Measurements from ENCODE around the gene FASLG.
A peak's percentile ranks its signal among the peaks of the same experiment; 100 is the strongest.
"Not testable (repeated sequence)": the region's sequence is repeated elsewhere in the genome, so short reads cannot be mapped to it uniquely, and the experiment has no call there.

The FASLG gene

DNA sequence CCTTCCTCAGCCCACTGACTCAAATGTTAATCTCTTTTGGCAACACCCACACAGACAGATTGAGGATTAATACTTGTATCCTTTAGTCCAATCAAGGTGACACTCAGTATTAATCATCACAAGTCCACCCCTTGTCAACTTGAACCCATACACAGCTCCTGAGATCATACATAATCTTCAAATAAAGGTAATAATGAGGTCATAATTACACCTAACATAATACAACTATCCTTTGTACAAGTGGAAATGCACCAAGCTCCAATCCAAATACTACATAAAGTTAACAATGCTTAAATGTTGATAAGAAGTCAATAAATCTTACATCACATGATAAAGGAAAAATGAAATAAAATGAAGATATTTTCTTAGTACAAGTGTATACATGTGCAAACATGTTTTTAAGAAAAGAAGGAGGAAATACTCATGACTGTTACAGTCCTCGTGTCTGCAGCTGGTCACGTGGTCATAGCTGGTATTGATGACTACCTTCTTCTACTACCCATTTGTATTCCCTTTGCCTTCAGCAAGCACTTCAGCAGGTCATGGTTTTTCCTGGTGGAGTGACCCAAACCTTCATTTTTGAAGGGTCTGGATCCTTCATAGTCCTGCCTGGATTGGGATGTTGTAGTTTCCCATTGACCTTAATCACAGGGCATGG is 29.7 kb downstream of the FASLG start:
- not testable (repeated sequence) for H3K27me3 Mint-ChIP-seq, H3K4me3 Mint-ChIP-seq, H3K4me1 Mint-ChIP-seq, H3K36me3 Mint-ChIP-seq, H3K9me3 Mint-ChIP-seq, H3K27ac Mint-ChIP-seq

DNA sequence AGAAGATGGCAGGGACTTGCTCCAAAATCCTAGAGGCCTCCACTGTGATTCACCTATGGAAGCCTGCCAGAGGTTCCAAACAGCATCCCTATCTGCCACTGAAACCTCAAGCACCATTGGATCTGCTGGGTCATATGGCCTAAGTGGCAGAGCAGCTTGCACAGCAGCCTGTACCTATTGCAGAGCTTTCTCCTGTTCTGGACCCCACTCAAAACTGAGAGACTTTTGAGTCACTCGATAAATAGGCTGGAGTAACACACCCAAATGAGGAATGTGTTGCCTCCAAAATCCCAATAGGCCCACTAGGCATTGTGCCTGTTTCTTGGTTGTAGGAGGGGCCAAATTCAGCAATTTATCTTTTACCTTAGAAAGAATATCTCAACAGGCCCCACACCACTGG is 32.0 kb downstream of the FASLG start:
- not testable (repeated sequence) for H3K4me3 Mint-ChIP-seq, H3K36me3 Mint-ChIP-seq, H3K4me1 Mint-ChIP-seq, H3K27me3 Mint-ChIP-seq, H3K27ac Mint-ChIP-seq, H3K9me3 Mint-ChIP-seq

DNA sequence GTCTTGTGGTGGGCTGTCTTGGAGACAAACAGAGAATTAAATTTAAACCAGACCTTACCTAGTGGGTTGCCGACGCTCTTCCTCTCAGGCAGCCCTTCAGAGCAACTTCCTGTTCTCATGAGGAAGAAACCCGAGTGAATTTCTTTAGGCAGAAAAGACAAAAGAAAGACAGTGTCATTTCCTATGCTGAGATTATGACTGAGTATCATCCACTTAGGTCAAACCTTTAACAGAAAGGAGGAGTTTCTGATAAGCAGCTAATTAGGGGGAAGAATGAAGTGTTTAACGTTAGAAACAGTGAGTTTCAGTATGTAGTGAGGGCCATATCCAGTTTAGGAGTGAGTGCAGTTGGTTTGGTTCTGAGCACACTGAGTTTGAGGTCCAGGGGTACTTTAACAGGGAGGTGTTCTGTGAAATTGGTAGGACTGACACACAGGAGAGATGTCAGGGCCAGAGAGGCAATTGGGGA is 38.7 kb downstream of the FASLG start:
- Mint-ChIP-seq H3K4me3 (peak overlapping the region; percentile 78), H3K4me1 (no peaks in the 10 kb centered on the region), H3K27ac (peak overlapping the region; percentile 97), H3K36me3 (no peaks in the 10 kb centered on the region), H3K27me3 (no peaks in the 10 kb centered on the region), H3K9me3 (no peaks in the 10 kb centered on the region)

DNA sequence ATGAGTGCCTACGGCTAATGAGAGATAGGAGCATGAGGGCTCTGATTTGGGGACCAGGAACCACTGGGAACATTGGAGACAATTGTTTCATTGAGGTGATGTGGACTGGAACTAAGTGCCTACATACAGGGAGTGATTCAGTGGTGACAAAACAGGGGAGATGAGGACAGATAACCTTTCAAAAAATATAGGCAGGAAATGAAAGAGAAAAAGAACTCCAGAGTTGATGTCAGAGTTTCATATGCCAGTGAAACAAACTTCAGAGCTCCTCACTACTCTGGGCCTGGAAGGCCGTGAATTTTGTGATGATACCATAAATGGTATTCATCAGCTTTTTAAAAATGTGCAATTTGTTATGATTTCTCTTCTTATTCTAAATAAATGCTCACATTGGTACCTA is 39.3 kb downstream of the FASLG start:
- H3K4me3 Mint-ChIP-seq: peak overlapping the region; percentile 78
- H3K27ac Mint-ChIP-seq: peak overlapping the region; percentile 97
- H3K27me3 Mint-ChIP-seq: no peaks in the 10 kb centered on the region
- H3K9me3 Mint-ChIP-seq: no peaks in the 10 kb centered on the region
- H3K36me3 Mint-ChIP-seq: no peaks in the 10 kb centered on the region
- H3K4me1 Mint-ChIP-seq: no peaks in the 10 kb centered on the region

DNA sequence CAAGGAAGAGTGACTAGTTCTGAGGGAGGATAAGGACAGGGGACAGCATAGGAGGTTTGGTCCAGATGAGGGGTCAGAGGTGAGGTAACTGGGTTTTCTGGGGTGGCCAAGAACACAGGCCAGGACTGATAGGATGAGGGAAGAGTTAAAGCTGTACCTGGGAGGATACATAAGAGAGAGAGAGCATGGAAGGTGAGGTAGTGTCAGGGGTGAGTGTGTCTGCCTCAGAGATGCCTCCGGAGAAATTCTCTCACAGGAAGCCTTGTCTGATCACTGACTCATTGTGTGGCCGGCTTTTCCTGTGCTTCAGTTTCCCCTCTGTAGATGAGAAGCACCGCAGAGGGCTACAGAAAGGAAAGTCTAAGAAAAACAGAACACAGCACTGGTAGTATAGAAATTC is 40.2 kb downstream of the FASLG start:
- H3K9me3 Mint-ChIP-seq: no peaks in the 10 kb centered on the region
- H3K36me3 Mint-ChIP-seq: no peaks in the 10 kb centered on the region
- no peaks in the 10 kb centered on the region for H3K4me1 Mint-ChIP-seq
- peak overlapping the region; percentile 78 for H3K4me3 Mint-ChIP-seq
- H3K27ac Mint-ChIP-seq: peak overlapping the region; percentile 88
- H3K27me3 Mint-ChIP-seq: no peaks in the 10 kb centered on the region

DNA sequence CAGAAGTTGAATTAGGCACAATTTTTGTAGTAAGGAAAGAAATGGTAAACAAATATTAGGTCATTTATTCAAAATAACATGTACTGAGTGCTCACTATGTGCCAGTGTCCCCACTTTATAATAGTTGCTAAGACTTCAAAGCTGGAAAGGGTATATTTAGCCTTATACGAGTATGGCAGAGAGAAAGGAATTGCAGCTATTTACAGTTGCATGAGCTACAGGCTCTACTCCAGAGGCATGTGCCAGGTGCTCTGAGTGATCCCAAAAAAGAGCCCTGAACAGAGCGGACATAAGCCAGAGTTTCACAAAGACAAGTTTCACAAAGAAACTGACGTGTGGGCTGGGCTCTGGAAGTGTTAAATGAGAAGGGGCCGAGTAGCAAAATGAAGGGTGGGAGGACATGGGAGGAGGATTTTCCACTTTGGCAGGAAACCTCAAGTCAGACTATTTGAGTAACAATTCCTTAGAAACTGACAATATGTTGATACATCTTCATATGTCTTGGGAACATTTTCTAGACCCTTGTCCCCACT is 40.9 kb downstream of the FASLG start:
- Mint-ChIP-seq H3K27ac (peak overlapping the region; percentile 88), H3K27me3 (no peaks in the 10 kb centered on the region), H3K36me3 (no peaks in the 10 kb centered on the region), H3K4me1 (no peaks in the 10 kb centered on the region), H3K4me3 (peak overlapping the region; percentile 78), H3K9me3 (no peaks in the 10 kb centered on the region)

DNA sequence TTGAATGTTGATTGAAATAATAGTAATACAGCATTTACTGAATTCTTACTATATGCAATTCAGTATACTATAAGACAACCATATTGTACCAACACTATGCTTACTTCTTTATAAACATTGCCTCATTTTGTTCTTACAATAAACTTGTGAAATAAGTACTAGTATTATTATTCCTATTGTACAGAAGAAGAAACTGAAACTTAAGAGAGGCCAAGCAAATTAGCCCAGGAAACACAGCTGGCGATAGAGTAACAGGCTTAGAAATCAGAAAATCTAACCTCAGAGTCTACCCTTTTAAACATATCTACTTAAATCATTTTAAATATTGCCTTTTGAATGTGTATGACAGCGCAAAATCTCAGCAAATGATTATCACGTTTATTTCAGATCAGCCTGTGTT is 41.7 kb downstream of the FASLG start:
- no peaks in the 10 kb centered on the region for H3K4me1 Mint-ChIP-seq
- no peaks in the 10 kb centered on the region for H3K9me3 Mint-ChIP-seq
- no peak overlapping the region for H3K27ac Mint-ChIP-seq

DNA sequence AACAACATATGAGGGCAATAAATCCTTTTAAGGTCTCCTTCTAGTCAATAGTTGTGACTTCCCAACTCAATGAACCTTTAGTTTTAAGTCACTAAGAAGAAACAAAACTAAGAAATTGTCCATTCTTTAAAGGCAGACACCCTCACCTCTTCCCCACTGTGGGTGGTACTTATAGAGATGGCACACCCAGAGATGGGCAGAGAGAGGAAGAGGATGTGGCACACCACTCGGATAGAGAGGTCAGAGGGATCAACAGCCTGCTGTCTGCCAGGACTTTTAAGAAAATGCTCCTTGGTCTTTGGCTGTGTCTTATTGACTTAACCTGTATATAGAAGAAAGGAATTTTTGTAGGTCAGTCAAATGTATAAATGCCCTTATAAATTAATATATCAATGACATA is 45.1 kb downstream of the FASLG start:
- Mint-ChIP-seq H3K9me3 (no peaks in the 10 kb centered on the region), H3K27ac (peak overlapping the region; percentile 52), H3K36me3 (peaks cover 3% of the 10 kb centered on the region), H3K4me1 (no peaks in the 10 kb centered on the region), H3K4me3 (no peak overlapping the region), H3K27me3 (no peaks in the 10 kb centered on the region)

More for the DNA sequence above, 41.7 kb downstream of the FASLG start:
- Mint-ChIP-seq H3K4me3 (no peak overlapping the region), H3K27me3 (no peaks in the 10 kb centered on the region), H3K36me3 (no peaks in the 10 kb centered on the region)

DNA sequence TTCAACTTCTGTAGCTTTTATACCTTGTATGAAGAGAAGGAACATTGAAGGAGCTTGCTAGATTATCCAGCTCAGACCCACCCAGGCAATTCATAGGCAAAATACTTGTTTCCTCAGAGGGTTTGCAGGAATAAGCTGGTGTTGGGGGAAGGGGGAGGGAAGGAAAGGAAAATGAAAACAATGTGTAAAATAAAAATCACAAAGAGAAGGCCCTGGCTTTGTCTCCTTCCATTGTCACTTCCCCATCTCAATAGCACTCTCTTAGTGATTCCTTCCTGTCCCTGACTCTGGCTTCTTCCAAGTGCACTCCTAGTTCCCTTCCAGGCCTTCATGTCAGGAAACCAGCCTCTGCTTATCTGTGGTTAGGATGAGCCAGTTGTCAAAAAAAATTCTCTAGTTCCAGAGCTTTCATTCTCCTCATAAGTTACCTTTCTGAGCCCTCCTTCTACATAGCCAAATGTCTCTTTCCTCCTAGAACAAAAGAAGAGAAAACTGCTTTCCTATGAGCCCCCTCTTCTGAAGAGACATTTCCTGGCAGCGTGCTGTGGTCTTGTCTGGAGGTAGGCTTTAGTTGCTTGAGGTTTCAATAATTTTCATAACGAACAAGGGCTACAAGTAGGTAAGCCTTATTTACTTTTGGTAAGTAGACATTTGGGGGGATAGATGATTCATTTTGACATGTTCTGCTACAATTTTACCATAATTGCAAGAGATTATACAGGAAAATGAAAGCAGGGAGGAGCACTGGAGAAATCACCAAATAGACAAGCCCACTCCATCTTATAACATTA is 45.7 kb downstream of the FASLG start:
- Mint-ChIP-seq H3K4me3 (peak overlapping the region; percentile 51), H3K27me3 (no peaks in the 10 kb centered on the region), H3K9me3 (no peaks in the 10 kb centered on the region)

DNA sequence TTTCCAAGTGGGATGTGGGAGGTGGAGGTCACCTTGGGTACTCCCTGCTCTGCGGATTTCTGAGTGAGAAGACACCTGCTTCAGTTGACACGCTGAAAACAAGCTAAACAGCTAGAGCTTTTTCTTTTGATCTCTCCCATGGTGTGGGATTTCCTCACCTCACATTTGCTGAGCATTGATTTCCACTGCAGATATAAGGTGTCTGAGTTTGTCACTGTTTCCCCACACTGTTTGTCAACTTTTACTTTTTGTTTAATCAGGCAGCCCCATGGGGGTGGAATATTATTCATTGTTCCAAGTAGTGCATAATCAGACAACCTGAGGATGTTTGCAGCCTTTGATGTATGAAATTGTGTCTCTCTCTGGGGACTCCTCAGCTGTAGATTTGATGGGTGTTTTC is 49.5 kb downstream of the FASLG start:
- Mint-ChIP-seq H3K36me3 (peaks cover 5% of the 10 kb centered on the region), H3K27ac (peak overlapping the region; percentile 92), H3K27me3 (no peaks in the 10 kb centered on the region), H3K9me3 (peaks cover 7% of the 10 kb centered on the region), H3K4me3 (peak overlapping the region; percentile 76), H3K4me1 (peaks cover 2% of the 10 kb centered on the region)

More for the DNA sequence above, 45.7 kb downstream of the FASLG start:
- Mint-ChIP-seq H3K27ac (peak overlapping the region; percentile 52), H3K36me3 (peaks cover 3% of the 10 kb centered on the region), H3K4me1 (no peaks in the 10 kb centered on the region)

DNA sequence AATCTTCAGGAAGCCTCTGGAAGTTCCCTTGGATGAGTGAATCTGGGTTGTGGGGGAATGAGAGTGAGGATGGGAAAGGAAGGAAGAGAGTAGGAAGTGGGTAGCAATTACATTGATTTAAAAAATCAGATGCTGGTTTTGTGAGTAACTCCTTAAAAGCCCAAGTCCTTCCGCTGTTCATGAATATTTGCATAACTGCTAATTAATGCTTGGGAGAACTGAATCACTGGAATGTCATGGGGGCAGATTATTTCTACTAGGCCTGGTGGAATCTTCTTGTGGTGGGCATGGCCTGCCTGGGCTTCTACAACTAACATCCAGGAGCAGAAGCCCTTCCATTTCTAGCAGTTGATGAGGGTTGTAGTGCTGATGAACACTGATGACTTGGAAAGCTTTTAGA is 52.7 kb downstream of the FASLG start:
- H3K27ac Mint-ChIP-seq: peak overlapping the region; percentile 79
- peaks cover 2% of the 10 kb centered on the region for H3K36me3 Mint-ChIP-seq
- H3K4me1 Mint-ChIP-seq: peaks cover 25% of the 10 kb centered on the region
- H3K9me3 Mint-ChIP-seq: peaks cover 7% of the 10 kb centered on the region
- no peaks in the 10 kb centered on the region for H3K27me3 Mint-ChIP-seq
- H3K4me3 Mint-ChIP-seq: peak overlapping the region; percentile 50

DNA sequence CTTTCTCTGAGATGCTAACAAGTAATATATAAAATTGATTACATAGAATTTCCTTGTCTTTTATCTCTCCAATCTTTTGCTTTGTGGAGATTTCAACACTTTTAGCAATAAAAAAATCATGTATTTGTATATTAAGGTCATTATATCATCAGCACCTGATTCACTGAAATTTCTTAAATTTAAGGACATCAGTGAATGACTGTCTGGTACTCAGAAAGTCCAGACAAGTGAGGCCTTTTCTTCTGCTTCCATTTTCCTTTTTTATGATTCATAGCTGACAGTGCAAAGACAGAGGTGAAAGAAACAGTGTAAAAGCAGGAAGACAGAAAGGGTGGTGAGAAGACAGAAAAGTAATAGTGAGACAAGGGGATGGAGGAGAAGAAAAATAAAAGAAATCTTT is 54.6 kb downstream of the FASLG start:
- H3K36me3 Mint-ChIP-seq: peaks cover 2% of the 10 kb centered on the region
- no peaks in the 10 kb centered on the region for H3K27me3 Mint-ChIP-seq
- H3K27ac Mint-ChIP-seq: no peak overlapping the region
- peaks cover 38% of the 10 kb centered on the region for H3K4me1 Mint-ChIP-seq
- H3K9me3 Mint-ChIP-seq: peaks cover 7% of the 10 kb centered on the region
- peak overlapping the region; percentile 0 for H3K4me3 Mint-ChIP-seq
